Mucosa of rectum (tissue), 2 donors: Measurements from ENCODE around the gene FAM98C.
A peak's percentile ranks its signal among the peaks of the same experiment; 100 is the strongest.
"Not testable (repeated sequence)": the region's sequence is repeated elsewhere in the genome, so short reads cannot be mapped to it uniquely, and the experiment has no call there.

Experiments
- H3K27ac ChIP-seq, 2 donors: one replicate each; pipeline ENCODE4 v1.7.0; 2013; ENCODE audit warnings: inconsistent platforms in 2 of 2, low read depth in 2 of 2, low read length in 2 of 2
- H3K27me3 ChIP-seq, 2 donors: one replicate each; pipeline ENCODE4 v1.7.0; 2013; ENCODE audit warnings: low read length in 2 of 2; ENCODE audit not compliant: control insufficient read depth in 2 of 2, insufficient read depth in 2 of 2
- H3K36me3 ChIP-seq, 2 donors: one replicate each; pipeline ENCODE4 v1.7.0; 2013; ENCODE audit warnings: low read length in 2 of 2; ENCODE audit not compliant: control insufficient read depth in 2 of 2, insufficient read depth in 2 of 2
- H3K4me1 ChIP-seq, 2 donors: one replicate each; pipeline ENCODE4 v1.7.0; 2013; ENCODE audit warnings: low read length in 2 of 2, mild to moderate bottlenecking in 1 of 2; ENCODE audit not compliant: control insufficient read depth in 2 of 2, insufficient read depth in 2 of 2
- H3K4me3 ChIP-seq, 2 donors: one replicate each; pipeline ENCODE4 v1.7.0; 2013; ENCODE audit warnings: low read length in 2 of 2
- H3K9ac ChIP-seq, 2 donors: one replicate each; pipeline ENCODE4 v1.7.0; 2013; ENCODE audit warnings: low read length in 2 of 2, low read depth in 1 of 2, mild to moderate bottlenecking in 1 of 2
- H3K9me3 ChIP-seq, 2 donors: one replicate each; pipeline ENCODE4 v1.7.0; 2013; ENCODE audit warnings: low read length in 2 of 2; ENCODE audit not compliant: control insufficient read depth in 2 of 2
- donor health status: healthy.
- donor health status: Normal muscosa, but diverticular disease.

The FAM98C gene

GRCh38 chr19:38395381-38396114 is 7.3 kb upstream of the FAM98C start:
- Histone ChIP-seq H3K9me3 (no peaks in the 10 kb centered on the region), H3K36me3 (no peaks in the 10 kb centered on the region), H3K27ac (no peak overlapping the region), H3K4me1 (peaks cover 0 to 2% of the 10 kb centered on the region in 2 donors), H3K27me3 (peaks cover 22 to 36% of the 10 kb centered on the region in 2 donors), H3K4me3 (no peak overlapping the region), H3K9ac (no peak overlapping the region)

- no peak overlapping the region for H3K4me3 ChIP-seq
- H3K9ac ChIP-seq = no peak overlapping the region
- no peak overlapping the region for H3K27ac ChIP-seq
- no peaks in the 10 kb centered on the region for H3K36me3 ChIP-seq
- H3K9me3 ChIP-seq = no peaks in the 10 kb centered on the region
- H3K4me1 ChIP-seq = peaks cover 4 to 7% of the 10 kb centered on the region in 2 donors
- H3K27me3 ChIP-seq = peaks cover 16 to 24% of the 10 kb centered on the region in 2 donors
These were observed 3.8 kb upstream of the FAM98C start for GRCh38 chr19:38399081-38399480.

GRCh38 chr19:38399537-38399936 is 3.4 kb upstream of the FAM98C start:
- Histone ChIP-seq H3K9me3 (no peaks in the 10 kb centered on the region), H3K9ac (no peak overlapping the region), H3K27ac (no peak overlapping the region), H3K27me3 (peaks cover 11 to 23% of the 10 kb centered on the region in 2 donors), H3K4me1 (peaks cover 5 to 9% of the 10 kb centered on the region in 2 donors), H3K36me3 (no peaks in the 10 kb centered on the region), H3K4me3 (no peak overlapping the region)

- no peak overlapping the region for H3K9ac ChIP-seq
- peaks cover 5 to 9% of the 10 kb centered on the region in 2 donors for H3K4me1 ChIP-seq
- H3K36me3 ChIP-seq = peaks cover 2 to 3% of the 10 kb centered on the region in 2 donors
- no peak overlapping the region for H3K27ac ChIP-seq
- H3K9me3 ChIP-seq = no peaks in the 10 kb centered on the region
- H3K27me3 ChIP-seq = peaks cover 4 to 18% of the 10 kb centered on the region in 2 donors
- H3K4me3 ChIP-seq = no peak overlapping the region
These were observed 2.5 kb upstream of the FAM98C start for GRCh38 chr19:38400361-38400760.

- Histone ChIP-seq H3K4me3 (no peak overlapping the region), H3K27me3 (peaks cover 4 to 18% of the 10 kb centered on the region in 2 donors), H3K9me3 (no peaks in the 10 kb centered on the region), H3K27ac (no peak overlapping the region), H3K36me3 (peaks cover 4 to 5% of the 10 kb centered on the region in 2 donors), H3K9ac (no peak overlapping the region), H3K4me1 (peaks cover 3 to 9% of the 10 kb centered on the region in 2 donors)
These were observed 1.7 kb upstream of the FAM98C start for GRCh38 chr19:38401148-38401547.

- peak overlapping the region; percentile 60 to 63 for H3K9ac ChIP-seq
- H3K9me3 ChIP-seq = no peaks in the 10 kb centered on the region
- peak overlapping the region; percentile 71 to 76 for H3K4me3 ChIP-seq
- peaks cover 11 to 16% of the 10 kb centered on the region in 2 donors for H3K36me3 ChIP-seq
- H3K27ac ChIP-seq = peak overlapping the region in 1 of 2 donors; percentile 34
- H3K4me1 ChIP-seq = peaks cover 3 to 9% of the 10 kb centered on the region in 2 donors
- peaks cover 0 to 8% of the 10 kb centered on the region in 2 donors for H3K27me3 ChIP-seq
These were observed 298 bp upstream of the FAM98C start for GRCh38 chr19:38402623-38402966.

GRCh38 chr19:38404858-38405257 is 2.0 kb downstream of the FAM98C start:
- H3K9me3 ChIP-seq = no peaks in the 10 kb centered on the region
- H3K4me3 ChIP-seq = no peak overlapping the region
- peaks cover 3 to 9% of the 10 kb centered on the region in 2 donors for H3K4me1 ChIP-seq
- peaks cover 11 to 17% of the 10 kb centered on the region in 2 donors for H3K36me3 ChIP-seq
- H3K9ac ChIP-seq = no peak overlapping the region
- H3K27me3 ChIP-seq = peaks cover 0 to 3% of the 10 kb centered on the region in 2 donors
- H3K27ac ChIP-seq = no peak overlapping the region

GRCh38 chr19:38405276-38405675 is 2.4 kb downstream of the FAM98C start:
- no peak overlapping the region for H3K27ac ChIP-seq
- no peak overlapping the region for H3K4me3 ChIP-seq
- peaks cover 3 to 9% of the 10 kb centered on the region in 2 donors for H3K4me1 ChIP-seq
- no peak overlapping the region for H3K9ac ChIP-seq
- H3K9me3 ChIP-seq = no peaks in the 10 kb centered on the region
- H3K36me3 ChIP-seq = peaks cover 11 to 17% of the 10 kb centered on the region in 2 donors
- H3K27me3 ChIP-seq = peaks cover 0 to under 1% of the 10 kb centered on the region in 2 donors

- no peak overlapping the region for H3K9ac ChIP-seq
- no peak overlapping the region for H3K4me3 ChIP-seq
- no peaks in the 10 kb centered on the region for H3K9me3 ChIP-seq
- H3K36me3 ChIP-seq = peaks cover 11 to 17% of the 10 kb centered on the region in 2 donors
- H3K27ac ChIP-seq = no peak overlapping the region
- no peaks in the 10 kb centered on the region for H3K4me1 ChIP-seq
- no peaks in the 10 kb centered on the region for H3K27me3 ChIP-seq
These were observed 6.8 kb downstream of the FAM98C start for GRCh38 chr19:38409631-38410133.

GRCh38 chr19:38410407-38410806 is 7.5 kb downstream of the FAM98C start:
- H3K4me1 ChIP-seq, H3K9me3 ChIP-seq, H3K27me3 ChIP-seq, H3K9ac ChIP-seq, H3K27ac ChIP-seq, H3K4me3 ChIP-seq: not testable (repeated sequence)
- H3K36me3 ChIP-seq = peaks cover 8 to 14% of the 10 kb centered on the region in 2 donors
